Measurements from ENCODE around the gene UNC5A. TPM values are rescaled to one million over a fixed set of nuclear protein-coding genes. Genes with fewer than 3 reads are reported as not detected.
"Not testable (repeated sequence)": the region's sequence is repeated elsewhere in the genome, so short reads cannot be mapped to it uniquely, and the experiment has no call there.

Gene UNC5A
- total RNA-seq, 1 donor from 2014 or later, result 0.05 TPM

GRCh38 chr5:176870644-176871043 lies 60.3 kb downstream of the UNC5A start:
- intact Hi-C loops (cut with DNase I); DNase-seq (ENCODE audit: low spot score): not testable (repeated sequence)

- DNase-seq (ENCODE audit: low spot score); intact Hi-C loops (cut with DNase I): not testable (repeated sequence)
These were observed 62.2 kb downstream of the UNC5A start for GRCh38 chr5:176872586-176872985.

- DNase-seq (ENCODE audit: low spot score); intact Hi-C loops (cut with DNase I): not testable (repeated sequence)
These were observed 62.7 kb downstream of the UNC5A start for GRCh38 chr5:176873011-176873410.

- DNase-seq (ENCODE audit: low spot score), result no peak
- intact Hi-C loops (cut with DNase I), result no loop called here
These were observed 63.3 kb downstream of the UNC5A start for GRCh38 chr5:176873541-176874172.

- intact Hi-C loops (cut with DNase I), result no loop called here
- no peak for DNase-seq (ENCODE audit: low spot score)
These were observed 63.9 kb downstream of the UNC5A start for GRCh38 chr5:176874198-176874780.

- no peak for DNase-seq (ENCODE audit: low spot score)
- intact Hi-C loops (cut with DNase I), result no loop called here
These were observed 64.7 kb downstream of the UNC5A start for GRCh38 chr5:176875014-176875550.

DNA sequence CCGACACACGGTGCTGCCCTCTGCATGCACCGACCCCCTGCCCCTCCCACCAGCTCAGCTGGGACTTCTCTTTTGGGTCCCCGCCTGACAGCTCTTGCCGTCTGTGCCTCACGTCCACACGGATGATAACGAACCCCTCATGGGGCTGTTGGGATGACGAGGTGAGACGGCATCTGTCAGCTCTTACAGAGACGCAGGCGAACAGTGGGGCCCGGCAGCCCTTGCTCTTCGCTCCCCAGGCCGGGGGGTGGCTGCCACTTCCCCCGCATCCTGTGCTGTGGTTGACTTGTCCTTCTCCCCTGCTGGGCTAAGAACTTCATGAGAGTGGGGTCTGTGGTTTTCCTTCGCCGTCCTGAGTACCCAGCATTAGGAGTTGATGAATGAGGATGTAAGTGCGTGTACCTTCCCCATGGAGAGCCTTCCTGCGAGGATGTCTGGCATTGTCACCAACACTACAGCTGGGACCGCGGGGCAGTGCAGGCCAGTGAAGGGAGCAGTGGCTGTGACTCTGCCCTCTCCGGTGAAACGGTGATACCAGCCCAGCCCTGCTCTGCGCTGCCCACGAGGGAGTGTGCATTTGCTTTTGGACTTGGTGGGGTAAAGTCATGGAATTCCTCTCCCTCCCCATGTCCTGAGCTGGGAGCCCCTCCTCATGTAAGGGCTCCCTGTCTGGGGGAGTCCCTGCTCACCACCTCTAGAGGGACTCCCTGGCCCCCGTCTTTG lies 65.6 kb downstream of the UNC5A start:
- intact Hi-C loops (cut with DNase I), result no loop called here
- no peak for DNase-seq (ENCODE audit: low spot score)

DNA sequence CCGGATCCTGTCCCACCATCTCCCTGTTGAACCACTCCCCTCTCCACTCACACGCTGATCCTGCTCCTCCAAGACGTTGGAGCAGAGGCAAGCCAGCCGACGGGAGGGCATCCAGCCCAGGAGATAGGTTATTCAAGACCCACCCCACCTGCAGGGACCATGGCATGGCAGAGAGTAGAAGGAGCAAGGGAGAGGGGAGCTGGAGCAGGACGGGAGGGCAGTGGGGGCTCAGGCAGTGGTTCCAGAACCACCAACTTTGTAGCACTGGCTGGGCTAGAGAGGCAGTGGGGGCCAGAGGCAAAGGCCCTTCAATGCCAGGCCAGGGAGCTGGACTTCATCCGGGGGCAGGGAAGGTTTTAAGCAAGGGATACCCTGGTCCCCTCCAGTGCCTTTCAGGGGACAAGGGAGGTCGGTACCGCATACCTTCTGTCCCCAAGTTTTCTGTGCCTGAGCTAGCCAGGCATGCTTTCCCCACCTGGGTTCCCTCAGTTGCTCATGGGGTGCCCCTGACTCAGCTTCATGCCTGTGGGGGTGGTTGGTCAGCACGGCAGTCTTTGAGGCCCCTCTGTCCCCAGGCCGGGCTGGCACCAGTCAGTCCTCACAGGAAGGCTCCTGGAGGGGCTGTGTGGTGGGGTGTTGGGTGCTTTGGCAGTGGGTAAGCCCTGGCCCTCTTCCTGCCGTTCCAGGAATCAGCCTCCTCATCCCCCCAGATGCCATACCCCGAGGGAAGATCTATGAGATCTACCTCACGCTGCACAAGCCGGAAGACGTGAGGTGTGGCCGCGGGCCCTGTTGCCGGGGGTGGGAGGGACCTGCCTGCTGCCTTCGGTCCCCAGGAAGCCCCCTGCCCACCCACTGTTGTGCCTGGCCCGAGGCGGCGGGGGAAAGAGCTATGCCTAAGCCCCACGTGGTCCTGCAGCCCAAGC lies 66.4 kb downstream of the UNC5A start:
- intact Hi-C loops (cut with DNase I), result no loop called here
- no peak for DNase-seq (ENCODE audit: low spot score)

DNA sequence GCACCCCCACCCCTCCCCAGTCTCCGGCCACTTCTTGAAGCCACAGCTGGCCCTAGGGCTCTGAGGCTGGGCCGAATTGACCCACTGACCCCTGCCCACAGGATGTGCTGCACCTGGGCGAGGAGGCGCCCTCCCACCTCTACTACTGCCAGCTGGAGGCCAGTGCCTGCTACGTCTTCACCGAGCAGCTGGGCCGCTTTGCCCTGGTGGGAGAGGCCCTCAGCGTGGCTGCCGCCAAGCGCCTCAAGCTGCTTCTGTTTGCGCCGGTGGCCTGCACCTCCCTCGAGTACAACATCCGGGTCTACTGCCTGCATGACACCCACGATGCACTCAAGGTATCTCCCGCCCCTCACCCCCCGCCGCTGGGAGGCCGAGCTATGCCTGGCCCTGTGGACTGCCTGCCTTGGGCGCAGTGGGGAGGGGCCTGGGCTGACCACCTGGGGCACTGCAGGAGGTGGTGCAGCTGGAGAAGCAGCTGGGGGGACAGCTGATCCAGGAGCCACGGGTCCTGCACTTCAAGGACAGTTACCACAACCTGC lies 67.5 kb downstream of the UNC5A start:
- DNase-seq (ENCODE audit: low spot score), result no peak
- intact Hi-C loops (cut with DNase I), result no loop called here

- intact Hi-C loops (cut with DNase I), result no loop called here
- DNase-seq (ENCODE audit: low spot score), result no peak
These were observed 68.1 kb downstream of the UNC5A start for GRCh38 chr5:176878463-176878862.

DNA sequence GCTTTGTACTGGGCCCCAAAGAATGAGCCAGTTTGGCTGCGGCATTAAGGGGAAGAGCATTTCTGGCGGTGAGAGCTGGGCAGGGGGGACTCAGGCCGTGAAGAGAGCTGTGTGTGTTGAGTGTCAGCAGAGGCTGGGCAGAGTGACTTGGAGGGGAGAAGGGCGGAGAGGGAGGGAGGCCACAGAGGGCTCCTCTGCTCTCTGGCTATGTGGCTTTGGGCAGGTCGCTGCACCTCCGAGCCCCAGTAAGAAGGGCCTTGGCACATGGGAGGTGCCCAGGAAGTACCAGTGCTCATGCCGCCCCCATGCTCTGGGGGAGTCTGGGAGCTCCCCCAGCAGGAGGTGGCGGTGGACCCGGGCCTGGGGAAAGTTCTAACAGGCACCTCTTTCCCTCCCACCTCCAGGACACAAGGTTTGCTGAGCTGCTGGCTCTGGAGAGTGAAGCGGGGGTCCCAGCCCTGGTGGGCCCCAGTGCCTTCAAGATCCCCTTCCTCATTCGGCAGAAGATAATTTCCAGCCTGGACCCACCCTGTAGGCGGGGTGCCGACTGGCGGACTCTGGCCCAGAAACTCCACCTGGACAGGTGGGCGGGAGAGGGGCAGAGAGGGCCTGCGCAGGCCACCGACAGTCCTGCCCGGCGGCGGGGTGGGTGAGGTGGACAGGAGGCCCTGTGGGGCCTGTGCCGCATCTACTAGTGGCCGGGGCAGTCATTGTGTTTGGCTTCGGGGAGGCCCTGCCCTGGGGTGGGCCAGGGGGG lies 68.7 kb downstream of the UNC5A start:
- intact Hi-C loops (cut with DNase I), result no loop called here
- DNase-seq (ENCODE audit: low spot score), result no peak

DNA sequence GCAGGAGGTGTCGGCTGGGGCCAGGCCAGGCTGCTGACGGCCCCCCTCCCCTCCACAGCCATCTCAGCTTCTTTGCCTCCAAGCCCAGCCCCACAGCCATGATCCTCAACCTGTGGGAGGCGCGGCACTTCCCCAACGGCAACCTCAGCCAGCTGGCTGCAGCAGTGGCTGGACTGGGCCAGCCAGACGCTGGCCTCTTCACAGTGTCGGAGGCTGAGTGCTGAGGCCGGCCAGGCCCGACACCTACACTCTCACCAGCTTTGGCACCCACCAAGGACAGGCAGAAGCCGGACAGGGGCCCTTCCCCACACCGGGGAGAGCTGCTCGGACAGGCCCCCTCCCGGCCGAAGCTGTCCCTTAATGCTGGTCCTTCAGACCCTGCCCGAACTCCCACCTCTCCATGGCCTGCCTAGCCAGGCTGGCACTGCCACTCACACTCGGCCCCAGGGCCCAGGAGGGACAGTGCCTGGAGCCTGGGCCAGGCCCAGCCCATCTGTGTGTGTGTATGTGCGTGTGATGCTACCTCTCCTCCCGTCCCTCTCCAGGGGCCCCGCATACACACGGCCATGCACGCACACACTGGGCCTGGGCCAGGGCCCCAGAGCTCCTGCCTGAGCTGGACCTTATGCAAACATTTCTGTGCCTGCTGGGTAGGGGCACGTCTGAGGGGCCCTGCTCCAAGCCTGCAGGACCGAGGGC lies 69.5 kb downstream of the UNC5A start:
- no peak for DNase-seq (ENCODE audit: low spot score)
- intact Hi-C loops (cut with DNase I), result no loop called here

- intact Hi-C loops (cut with DNase I), result no loop called here
- DNase-seq (ENCODE audit: low spot score), result no peak
These were observed 70.1 kb downstream of the UNC5A start for GRCh38 chr5:176880366-176881020.

GRCh38 chr5:176881021-176881749 lies 70.8 kb downstream of the UNC5A start:
- DNase-seq (ENCODE audit: low spot score), result no peak
- intact Hi-C loops (cut with DNase I), result no loop called here

DNA sequence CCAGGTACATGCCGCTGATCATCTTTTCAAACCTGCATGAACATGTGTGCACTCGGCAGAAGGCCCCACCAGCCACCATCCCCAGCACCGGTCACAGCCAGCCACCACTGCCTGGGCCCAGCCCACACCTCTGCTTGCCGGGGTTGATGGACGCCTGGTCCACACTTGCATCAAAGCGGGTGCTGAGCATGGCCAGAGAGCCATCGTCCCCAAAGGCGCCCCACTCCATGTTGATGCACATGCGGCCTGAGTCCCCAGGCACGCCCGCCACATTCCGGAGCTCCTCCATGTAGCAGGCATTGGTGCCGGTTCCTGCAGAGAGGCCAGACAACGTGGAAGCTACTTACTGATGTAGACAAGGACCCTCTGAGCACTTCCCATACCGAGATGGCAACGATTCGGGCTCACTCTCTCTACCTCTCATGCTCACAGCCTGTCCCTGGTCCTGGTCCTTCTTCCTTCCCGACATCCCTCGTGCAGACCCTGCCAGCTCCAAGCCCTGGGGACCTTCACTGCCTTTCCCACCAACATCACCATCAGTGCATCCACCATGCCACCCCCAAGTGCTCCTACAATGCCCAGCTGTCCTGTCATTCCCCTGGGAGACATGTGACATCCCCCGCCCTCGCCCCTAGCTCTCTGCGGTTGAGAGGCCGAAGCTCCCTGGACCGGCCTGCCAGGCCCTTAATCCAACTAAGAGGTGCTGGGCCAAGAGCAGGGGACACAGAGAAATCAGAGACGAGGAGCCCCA lies 71.6 kb downstream of the UNC5A start:
- no peak for DNase-seq (ENCODE audit: low spot score)

GRCh38 chr5:176882567-176882903 lies 72.2 kb downstream of the UNC5A start:
- intact Hi-C loops (cut with DNase I), result no loop called here
- DNase-seq (ENCODE audit: low spot score), result no peak

More for the DNA sequence above, 71.6 kb downstream of the UNC5A start:
- intact Hi-C loops (cut with DNase I), result no loop called here

All from cardiac septum (tissue), 1 donor.